ENCODE measurements around the gene SEC11A.

DNA sequence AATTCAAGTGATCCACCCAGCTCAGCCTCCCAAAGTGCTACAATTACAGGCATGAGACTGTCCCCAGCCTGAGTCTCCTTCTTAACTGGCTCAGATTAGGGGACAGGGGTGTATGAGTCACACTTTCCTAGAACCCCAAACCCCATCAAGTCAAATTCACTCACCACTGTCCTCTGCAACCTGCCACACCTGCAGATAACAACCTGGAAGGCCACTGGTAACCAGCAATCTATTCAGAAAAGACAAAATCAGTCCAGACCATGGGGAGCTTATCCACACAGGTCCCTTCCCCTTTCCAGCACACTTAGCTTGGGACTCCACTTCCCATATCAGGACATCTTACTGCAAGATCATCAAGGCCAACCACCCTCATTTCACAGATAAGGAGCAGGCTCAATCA, 68.2 kb downstream of the SEC11A start:
- TF ChIP-seq, protein P1, sequence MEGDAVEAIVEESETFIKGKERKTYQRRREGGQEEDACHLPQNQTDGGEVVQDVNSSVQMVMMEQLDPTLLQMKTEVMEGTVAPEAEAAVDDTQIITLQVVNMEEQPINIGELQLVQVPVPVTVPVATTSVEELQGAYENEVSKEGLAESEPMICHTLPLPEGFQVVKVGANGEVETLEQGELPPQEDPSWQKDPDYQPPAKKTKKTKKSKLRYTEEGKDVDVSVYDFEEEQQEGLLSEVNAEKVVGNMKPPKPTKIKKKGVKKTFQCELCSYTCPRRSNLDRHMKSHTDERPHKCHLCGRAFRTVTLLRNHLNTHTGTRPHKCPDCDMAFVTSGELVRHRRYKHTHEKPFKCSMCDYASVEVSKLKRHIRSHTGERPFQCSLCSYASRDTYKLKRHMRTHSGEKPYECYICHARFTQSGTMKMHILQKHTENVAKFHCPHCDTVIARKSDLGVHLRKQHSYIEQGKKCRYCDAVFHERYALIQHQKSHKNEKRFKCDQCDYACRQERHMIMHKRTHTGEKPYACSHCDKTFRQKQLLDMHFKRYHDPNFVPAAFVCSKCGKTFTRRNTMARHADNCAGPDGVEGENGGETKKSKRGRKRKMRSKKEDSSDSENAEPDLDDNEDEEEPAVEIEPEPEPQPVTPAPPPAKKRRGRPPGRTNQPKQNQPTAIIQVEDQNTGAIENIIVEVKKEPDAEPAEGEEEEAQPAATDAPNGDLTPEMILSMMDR (IDR thresholded peaks at IDR 0.05) = no peak
- no peak for TF ChIP-seq POLR2A (IDR thresholded peaks at IDR 0.05)
